D721Med (cell line): ENCODE data around the gene SIL1.

Experiments used
- DNase-seq: peaks from one replicate; pipeline ENCODE4 v3.0.0; 2011; ENCODE audit warnings: low spot score; ENCODE audit not compliant: insufficient read length
- FAIRE-seq: peaks from 2 replicates; lab custom pipeline; 2011; peaks lifted over from hg19 to GRCh38; lab: Jason Lieb, UNC
- CTCF ChIP-seq: IDR thresholded peaks from 2 replicates; pipeline ENCODE4 v1.5.1; 2012; ENCODE audit warnings: mild to moderate bottlenecking, control low read depth; ENCODE audit not compliant: insufficient read depth; ENCODE audit errors: missing control alignments

SIL1 gene

GRCh38 chr5:138930371-138931097, 267.6 kb downstream of the SIL1 start:
- TF ChIP-seq CTCF: no peak
- FAIRE-seq (no peak), DNase-seq (no peak)

- FAIRE-seq: no peak
- no peak for TF ChIP-seq CTCF
Measured at GRCh38 chr5:138929571-138929955, 268.6 kb downstream of the SIL1 start.

GRCh38 chr5:138927979-138928378, 270.2 kb downstream of the SIL1 start:
- DNase-seq (no peak), FAIRE-seq (no peak)
- no peak for TF ChIP-seq CTCF

More at GRCh38 chr5:138929571-138929955, 268.6 kb downstream of the SIL1 start:
- no peak for DNase-seq

GRCh38 chr5:138927544-138927943, 270.6 kb downstream of the SIL1 start:
- no peak for FAIRE-seq
- DNase-seq: no peak
- TF ChIP-seq CTCF: no peak

- no peak for TF ChIP-seq CTCF
- DNase-seq (no peak), FAIRE-seq (no peak)
Measured at GRCh38 chr5:138926688-138927448, 271.3 kb downstream of the SIL1 start.

- FAIRE-seq: no peak
- DNase-seq: no peak
- TF ChIP-seq CTCF: no peak
Measured at GRCh38 chr5:138926257-138926656, 271.9 kb downstream of the SIL1 start.
